HCT116 (cell line): ENCODE data around the gene TMEM80. TPM values are rescaled to one million over a fixed set of nuclear protein-coding genes. Genes with fewer than 3 reads are reported as not detected.

Experiments used
- ATAC-seq: fragments of 200-7000 bp; cut with Tn5 transposase; 2 replicates; pipeline ENCODE4 v1.9.1; 2020; ENCODE audit warnings: mild to moderate bottlenecking, moderate library complexity
- BruUV-seq: library from RNA; stranded (reverse); fragments of 400-500 nt; replicated peaks from 2 replicates; lab custom pipeline; 2021; lab: Mats Ljungman, UMichigan
- CTCF ChIA-PET: fragments of 300-600 bp; sonication (Branson Sonifier 250); formaldehyde crosslinking; loops from one replicate; lab custom pipeline; 2021; ENCODE audit warnings: antibody characterized with exemption; lab: Charles Lee
- POLR2A ChIA-PET: fragments of 300-600, 350-600 bp; sonication (Branson Sonifier 250); formaldehyde crosslinking; loops from one replicate; lab custom pipeline; 2021; ENCODE audit warnings: antibody characterized with exemption; lab: Charles Lee
- RAD21 ChIA-PET, 2 experiments: fragments of 300-600 bp; sonication (Branson Sonifier 250); formaldehyde crosslinking; loops; one replicate each; lab custom pipeline; 2023; ENCODE audit warnings: low total read pairs in 2 of 2; ENCODE audit not compliant: uncharacterized antibody in 2 of 2, unreplicated experiment in 2 of 2, low non-redundant PET in 1 of 2; lab: Charles Lee
- DNase-seq: peaks from one replicate; pipeline ENCODE4 v3.0.0-alpha.2; 2010; ENCODE audit warnings: low read depth, low spot score
- H2AFZ ChIP-seq: fragments of 200-600 bp; shearing (Covaris generic), sonication (generic); 2 replicates; pipeline ENCODE4 v1.6.1; 2017; ENCODE audit warnings: low read depth, mixed run types, mixed read lengths, antibody characterized with exemption, low read length; ENCODE audit not compliant: poor library complexity, severe bottlenecking
- H3K27ac ChIP-seq: 2 replicates; pipeline ENCODE4 v1.5.1; 2012; ENCODE audit warnings: low read depth, low read length
- H3K27me3 ChIP-seq: fragments of 200-600 bp; sonication (generic); 2 replicates; pipeline ENCODE4 v1.6.1; 2016; ENCODE audit warnings: mixed run types, low read length, mixed read lengths; ENCODE audit not compliant: insufficient read depth
- H3K36me3 ChIP-seq, 2 experiments: fragments of 200-500 bp in 1 of 2; fragments of 200-600 bp in 1 of 2; sonication (Bioruptor generic) in 1 of 2; sonication (generic) in 1 of 2; 2 replicates each; pipeline versions ENCODE4 v1.5.1 to v1.6.1; 2014 to 2016; ENCODE audit warnings: low read length in 2 of 2, inconsistent platforms in 1 of 2, mixed read lengths in 1 of 2, mixed run types in 1 of 2; ENCODE audit not compliant: insufficient read depth in 2 of 2, control insufficient read depth in 1 of 2
- H3K4me1 ChIP-seq, 2 experiments: fragments of 200-600 bp in 1 of 2; sonication (generic) in 1 of 2; 2 replicates each; pipeline versions ENCODE4 v1.5.1 to v1.6.1; 2012 to 2017; ENCODE audit warnings: low read length in 2 of 2, inconsistent platforms in 1 of 2, mild to moderate bottlenecking in 1 of 2, mixed read lengths in 1 of 2, mixed run types in 1 of 2, moderate library complexity in 1 of 2; ENCODE audit not compliant: insufficient read depth in 2 of 2, control insufficient read depth in 1 of 2
- H3K4me2 ChIP-seq: fragments of 200-600 bp; sonication (generic); 2 replicates; pipeline ENCODE4 v1.6.1; 2017; ENCODE audit warnings: mixed run types, low read length, mixed read lengths
- H3K4me3 ChIP-seq, 2 experiments: fragments of 200-600 bp in 1 of 2; sonication (generic) in 1 of 2; replicated peaks in 1 of 2; 2 replicates each; pipeline ENCODE4 v1.5.1; 2011 to 2016; ENCODE audit warnings: low read length in 2 of 2, control low read depth in 1 of 2, low read depth in 1 of 2, mild to moderate bottlenecking in 1 of 2, mixed read lengths in 1 of 2, mixed run types in 1 of 2
- H3K79me2 ChIP-seq: fragments of 200-600 bp; sonication (generic); 2 replicates; pipeline ENCODE4 v1.6.1; 2017; ENCODE audit warnings: mild to moderate bottlenecking, mixed run types, low read length, moderate library complexity, mixed read lengths; ENCODE audit not compliant: insufficient read depth
- H3K9ac ChIP-seq: fragments of 200-600 bp; sonication (generic); 2 replicates; pipeline ENCODE4 v1.6.1; 2016; ENCODE audit warnings: low read length, mixed read lengths
- H3K9me2 ChIP-seq: fragments of 200-600 bp; sonication (generic), shearing (Covaris generic); 2 replicates; pipeline ENCODE4 v1.6.1; 2017; ENCODE audit warnings: mixed run types, mild to moderate bottlenecking, moderate library complexity; ENCODE audit not compliant: insufficient read depth
- H3K9me3 ChIP-seq, 2 experiments: fragments of 200-500 bp in 1 of 2; fragments of 200-600 bp in 1 of 2; sonication (Bioruptor generic) in 1 of 2; sonication (generic) in 1 of 2; 2 replicates each; pipeline ENCODE4 v1.6.1; 2014 to 2017; ENCODE audit warnings: low read length in 2 of 2, mixed read lengths in 2 of 2, inconsistent platforms in 1 of 2, low read depth in 1 of 2, mild to moderate bottlenecking in 1 of 2, mixed run types in 1 of 2, moderate library complexity in 1 of 2; ENCODE audit not compliant: control insufficient read depth in 1 of 2, insufficient read depth in 1 of 2
- H4K20me1 ChIP-seq: fragments of 200-600 bp; sonication (generic), shearing (Covaris generic); 2 replicates; pipeline ENCODE4 v1.6.1; 2017; ENCODE audit warnings: mixed run types, mild to moderate bottlenecking, moderate library complexity; ENCODE audit not compliant: insufficient read depth
- ATF3 ChIP-seq: IDR thresholded peaks from 2 replicates; pipeline ENCODE4 v1.6.1; 2012
- CBX3 ChIP-seq: IDR thresholded peaks from 2 replicates; pipeline ENCODE4 v1.6.1; 2012; ENCODE audit warnings: low read depth
- ELF1 ChIP-seq: IDR thresholded peaks from 2 replicates; pipeline ENCODE4 v1.6.1; 2012; ENCODE audit warnings: low read depth, borderline replicate concordance
- EZH2 ChIP-seq: fragments of 200-600 bp; sonication (generic); IDR thresholded peaks from 2 replicates; pipeline ENCODE4 v1.6.1; 2017; ENCODE audit warnings: antibody characterized with exemption, mixed run types
- EZH2phosphoT487 ChIP-seq: fragments of 200-600 bp; IDR thresholded peaks from 2 replicates; pipeline ENCODE4 v1.6.1; 2018; ENCODE audit warnings: antibody characterized with exemption, borderline replicate concordance
- POLR2AphosphoS5 ChIP-seq: IDR thresholded peaks from 2 replicates; pipeline ENCODE4 v1.6.1; 2011; ENCODE audit warnings: mild to moderate bottlenecking, low read depth, low read length, moderate library complexity
- SIN3A ChIP-seq: IDR thresholded peaks from 2 replicates; pipeline ENCODE4 v1.6.1; 2012; ENCODE audit warnings: low read depth
- SP1 ChIP-seq: IDR thresholded peaks from 2 replicates; pipeline ENCODE4 v1.6.1; 2012; ENCODE audit warnings: low read depth
- SRF ChIP-seq: IDR thresholded peaks from 2 replicates; pipeline ENCODE4 v1.6.1; 2012; ENCODE audit warnings: low read depth
- TCF7L2 ChIP-seq: IDR thresholded peaks from 2 replicates; pipeline ENCODE4 v1.7.0; 2011; ENCODE audit warnings: borderline replicate concordance, inconsistent platforms; ENCODE audit not compliant: insufficient read depth, insufficient read length; ENCODE audit errors: extremely low read depth
- YY1 ChIP-seq: IDR thresholded peaks from 2 replicates; pipeline ENCODE4 v1.6.1; 2011; ENCODE audit warnings: low read length, low read depth, moderate library complexity, mild to moderate bottlenecking; ENCODE audit not compliant: insufficient replicate concordance; ENCODE audit errors: extremely low read depth
- ZBTB33 ChIP-seq: IDR thresholded peaks from 2 replicates; pipeline ENCODE4 v1.6.1; 2011; ENCODE audit warnings: mild to moderate bottlenecking, low read length, moderate library complexity; ENCODE audit not compliant: insufficient replicate concordance; ENCODE audit errors: extremely low read depth
- intact Hi-C: fragments of 100-400 bp; cut with micrococcal nuclease; formaldehyde crosslinking; loops from 2 replicates; pipeline ENCODE4 v1.10.0; 2022
- total RNA-seq: library from RNA; stranded (reverse); gene quantifications from one replicate; pipeline ENCODE4 v1.2.1, GENCODE V29; 2021; ENCODE audit not compliant: unreplicated experiment
- TF ChIP-seq, protein P1 (sequence below): IDR thresholded peaks from 2 replicates; pipeline ENCODE4 v1.6.1; 2012

The TMEM80 gene
- total RNA-seq, 1 experiment from 2014 or later = 18.4 TPM

- intact Hi-C loops = no loop called here
- Histone ChIP-seq H3K79me2 (no peaks in the 10 kb centered on the region), H3K4me3 (no peak overlapping the region), H3K27ac (no peak overlapping the region), H4K20me1 (no peaks in the 10 kb centered on the region), H3K4me1 (no peaks in the 10 kb centered on the region), H3K9me2 (no peaks in the 10 kb centered on the region), H2AFZ (no peak overlapping the region), H3K9ac (no peak overlapping the region), H3K27me3 (no peaks in the 10 kb centered on the region), H3K9me3 (no peaks in the 10 kb centered on the region), H3K36me3 (peaks cover 6 to 24% of the 10 kb centered on the region in 2 experiments; a peak in 3 of 4 replicates), H3K4me2 (no peak overlapping the region)
- ChIA-PET RAD21 (no interaction called here), POLR2A (no interaction called here), CTCF (no interaction called here)
- no peak for ATAC-seq
- DNase-seq = no peak
- no TSS peak for BruUV-seq
- TF ChIP-seq ATF3 (no peak), ELF1 (no peak), ZBTB33 (no peak), SRF (no peak), EZH2phosphoT487 (no peak), SIN3A (no peak), POLR2AphosphoS5 (no peak), YY1 (no peak), EZH2 (no peak), CBX3 (no peak), TCF7L2 (no peak), SP1 (no peak)
- TF ChIP-seq, protein P1, sequence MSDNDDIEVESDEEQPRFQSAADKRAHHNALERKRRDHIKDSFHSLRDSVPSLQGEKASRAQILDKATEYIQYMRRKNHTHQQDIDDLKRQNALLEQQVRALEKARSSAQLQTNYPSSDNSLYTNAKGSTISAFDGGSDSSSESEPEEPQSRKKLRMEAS = no peak
Measured at GRCh38 chr11:679271-680207, 16.1 kb upstream of the TMEM80 start.
